ENCODE data around the gene IL3.
A peak's percentile ranks its signal among the peaks of the same experiment; 100 is the strongest.

IL3 gene

DNA sequence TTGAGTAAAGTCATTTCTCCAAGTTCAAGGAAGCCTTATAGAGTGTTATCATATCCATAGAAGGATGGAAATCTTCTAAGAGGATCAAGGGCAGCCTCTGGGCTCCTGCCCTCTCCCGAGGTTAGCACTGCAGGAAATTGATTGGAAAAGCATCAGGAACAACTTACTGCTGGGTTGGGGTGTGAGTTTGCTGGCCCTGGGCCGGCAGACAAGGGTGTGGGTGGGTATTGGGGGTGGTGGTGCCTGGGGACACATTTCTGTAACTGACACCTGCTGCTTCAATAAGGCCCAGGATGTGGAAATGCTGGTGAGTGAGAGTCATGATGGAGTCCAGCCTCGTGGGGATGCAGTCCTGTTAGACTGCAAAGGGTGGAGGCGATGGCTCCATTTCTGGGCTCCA lies 18.6 kb downstream of the IL3 start:
- no peak overlapping the region for H2BK12ac ChIP-seq (ENCODE audit: low read length)
- no CpG with 5 or more reads among the region's 4 CpGs for WGBS, 2 donors (ENCODE audit: extremely low coverage in 2 of 2, insufficient read length in 2 of 2, insufficient replicate concordance in 1 of 2)
- H3K27me3 ChIP-seq (ENCODE audit: control insufficient read depth in 3 of 3, insufficient read depth in 3 of 3, low read depth in 1 of 3, low read length in 3 of 3), result no peaks in the 10 kb centered on the region
- H3K4me3 ChIP-seq (ENCODE audit: low read length in 2 of 2), result no peak overlapping the region
- H3K4me1 ChIP-seq (ENCODE audit: control insufficient read depth in 2 of 2, insufficient read depth in 1 of 2, low read depth in 1 of 2, low read length in 2 of 2), result peaks cover 0 to 9% of the 10 kb centered on the region in 2 donors
- H3K18ac ChIP-seq (ENCODE audit: low read length), result no peak overlapping the region
- peak overlapping the region; percentile 3 for H2BK5ac ChIP-seq (ENCODE audit: low read length)
- no peak overlapping the region for H3K4me2 ChIP-seq (ENCODE audit: insufficient read depth, low read length, poor library complexity, severe bottlenecking)
- H3K36me3 ChIP-seq (replicated peaks in 1 of 2; ENCODE audit: control insufficient read depth in 2 of 2, insufficient read depth in 2 of 2, low read length in 2 of 2), result no peaks in the 10 kb centered on the region
- H3K4ac ChIP-seq (ENCODE audit: low read length), result no peak overlapping the region
- H4K8ac ChIP-seq (ENCODE audit: low read depth, low read length), result no peak overlapping the region
- no peak overlapping the region for H3K14ac ChIP-seq (ENCODE audit: low read length)
- H2BK15ac ChIP-seq (ENCODE audit: low read length), result no peak overlapping the region
- H3K9ac ChIP-seq (ENCODE audit: low read depth, low read length, poor library complexity), result no peak overlapping the region
- no peak overlapping the region for H3K23ac ChIP-seq (ENCODE audit: low read depth, low read length, poor library complexity)
- no peaks in the 10 kb centered on the region for H3K9me3 ChIP-seq (replicated peaks in 1 of 2; ENCODE audit: control insufficient read depth in 2 of 2, insufficient read depth in 1 of 2, low read depth in 1 of 2, low read length in 2 of 2)
- no peak overlapping the region for H2AFZ ChIP-seq (ENCODE audit: low read length)
- DNase-seq (ENCODE audit: low spot score), result no peak
- no peak overlapping the region for H2BK120ac ChIP-seq (ENCODE audit: low read depth, low read length)
- no peak overlapping the region for H2AK5ac ChIP-seq (ENCODE audit: low read depth, low read length)
- no peaks in the 10 kb centered on the region for H3K79me1 ChIP-seq (ENCODE audit: low read depth, low read length)
- H4K91ac ChIP-seq (ENCODE audit: low read depth, low read length, poor library complexity), result no peak overlapping the region
- H3K27ac ChIP-seq (replicated peaks; ENCODE audit: low read length), result no peak overlapping the region

DNA sequence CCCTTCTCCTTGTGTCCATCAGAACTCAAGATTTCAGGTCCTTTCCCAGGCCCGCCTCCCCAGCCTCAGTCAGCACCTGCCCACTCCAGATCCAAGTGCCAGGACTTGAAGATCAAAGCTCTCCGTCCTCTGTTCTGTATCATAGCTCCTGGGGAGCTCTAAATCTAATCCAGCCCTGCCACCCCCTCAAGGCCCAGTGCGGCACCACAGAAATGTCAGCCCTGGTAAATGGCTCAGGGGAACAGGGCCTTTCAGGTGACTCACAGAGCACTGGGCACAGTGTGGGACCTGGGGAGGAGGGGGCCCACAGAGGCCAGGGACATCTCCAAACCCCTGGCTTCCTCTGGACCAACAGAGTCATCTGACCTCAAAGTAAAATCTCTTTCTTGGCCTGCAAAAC lies 19.2 kb downstream of the IL3 start:
- no peak overlapping the region for H4K91ac ChIP-seq (ENCODE audit: low read depth, low read length, poor library complexity)
- DNase-seq (ENCODE audit: low spot score), result no peak
- H3K4me2 ChIP-seq (ENCODE audit: insufficient read depth, low read length, poor library complexity, severe bottlenecking), result no peak overlapping the region
- H3K27me3 ChIP-seq (ENCODE audit: control insufficient read depth in 3 of 3, insufficient read depth in 3 of 3, low read depth in 1 of 3, low read length in 3 of 3), result no peaks in the 10 kb centered on the region
- H4K8ac ChIP-seq (ENCODE audit: low read depth, low read length), result no peak overlapping the region
- H2BK5ac ChIP-seq (ENCODE audit: low read length), result peak overlapping the region; percentile 3
- no peak overlapping the region for H2AK5ac ChIP-seq (ENCODE audit: low read depth, low read length)
- no peak overlapping the region for H3K14ac ChIP-seq (ENCODE audit: low read length)
- H3K79me1 ChIP-seq (ENCODE audit: low read depth, low read length), result no peaks in the 10 kb centered on the region
- H3K9me3 ChIP-seq (replicated peaks in 1 of 2; ENCODE audit: control insufficient read depth in 2 of 2, insufficient read depth in 1 of 2, low read depth in 1 of 2, low read length in 2 of 2), result no peaks in the 10 kb centered on the region
- H3K4me3 ChIP-seq (ENCODE audit: low read length in 2 of 2), result peak overlapping the region in 1 of 2 donors; percentile 37
- H2BK12ac ChIP-seq (ENCODE audit: low read length), result no peak overlapping the region
- peak overlapping the region; percentile 13 for H3K18ac ChIP-seq (ENCODE audit: low read length)
- peak overlapping the region; percentile 6 for H3K9ac ChIP-seq (ENCODE audit: low read depth, low read length, poor library complexity)
- no peaks in the 10 kb centered on the region for H3K36me3 ChIP-seq (replicated peaks in 1 of 2; ENCODE audit: control insufficient read depth in 2 of 2, insufficient read depth in 2 of 2, low read length in 2 of 2)
- no CpG with 5 or more reads among the region's 3 CpGs for WGBS, 2 donors (ENCODE audit: extremely low coverage in 2 of 2, insufficient read length in 2 of 2, insufficient replicate concordance in 1 of 2)
- H2AFZ ChIP-seq (ENCODE audit: low read length), result no peak overlapping the region
- no peak overlapping the region for H3K4ac ChIP-seq (ENCODE audit: low read length)
- peak overlapping the region; percentile 18 for H3K23ac ChIP-seq (ENCODE audit: low read depth, low read length, poor library complexity)
- no peak overlapping the region for H3K27ac ChIP-seq (replicated peaks; ENCODE audit: low read length)
- no peak overlapping the region for H2BK120ac ChIP-seq (ENCODE audit: low read depth, low read length)
- H2BK15ac ChIP-seq (ENCODE audit: low read length), result no peak overlapping the region
- H3K4me1 ChIP-seq (ENCODE audit: control insufficient read depth in 2 of 2, insufficient read depth in 1 of 2, low read depth in 1 of 2, low read length in 2 of 2), result peaks cover 0 to 7% of the 10 kb centered on the region in 2 donors

DNA sequence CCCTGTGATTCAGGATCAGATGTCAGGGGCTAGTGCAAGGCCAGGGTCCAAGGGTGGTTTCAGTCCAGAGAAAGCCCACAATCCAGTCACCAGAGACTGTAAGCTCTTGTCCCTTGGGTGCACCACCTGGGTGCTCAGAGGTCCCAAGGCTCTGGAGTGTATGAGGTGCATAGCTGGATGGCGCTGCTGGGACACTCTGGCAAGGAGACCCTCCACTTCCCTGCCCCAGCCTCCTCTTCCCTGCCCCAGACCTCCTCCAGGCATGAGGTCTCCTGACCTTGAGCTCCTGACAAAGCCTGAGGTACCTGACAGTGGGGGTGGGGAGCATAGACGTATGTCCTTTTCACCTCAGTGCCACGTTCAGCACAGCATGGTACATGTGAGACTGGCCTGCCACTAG lies 20.1 kb downstream of the IL3 start:
- H4K8ac ChIP-seq (ENCODE audit: low read depth, low read length), result no peak overlapping the region
- no peak overlapping the region for H2BK5ac ChIP-seq (ENCODE audit: low read length)
- H3K9ac ChIP-seq (ENCODE audit: low read depth, low read length, poor library complexity), result no peak overlapping the region
- H3K14ac ChIP-seq (ENCODE audit: low read length), result no peak overlapping the region
- H2BK15ac ChIP-seq (ENCODE audit: low read length), result no peak overlapping the region
- no peaks in the 10 kb centered on the region for H3K27me3 ChIP-seq (ENCODE audit: control insufficient read depth in 3 of 3, insufficient read depth in 3 of 3, low read depth in 1 of 3, low read length in 3 of 3)
- no CpG with 5 or more reads among the region's 3 CpGs for WGBS, 2 donors (ENCODE audit: extremely low coverage in 2 of 2, insufficient read length in 2 of 2, insufficient replicate concordance in 1 of 2)
- no peaks in the 10 kb centered on the region for H3K4me1 ChIP-seq (ENCODE audit: control insufficient read depth in 2 of 2, insufficient read depth in 1 of 2, low read depth in 1 of 2, low read length in 2 of 2)
- H3K23ac ChIP-seq (ENCODE audit: low read depth, low read length, poor library complexity), result no peak overlapping the region
- H3K4me3 ChIP-seq (ENCODE audit: low read length in 2 of 2), result no peak overlapping the region
- H3K9me3 ChIP-seq (replicated peaks in 1 of 2; ENCODE audit: control insufficient read depth in 2 of 2, insufficient read depth in 1 of 2, low read depth in 1 of 2, low read length in 2 of 2), result no peaks in the 10 kb centered on the region
- H3K4ac ChIP-seq (ENCODE audit: low read length), result no peak overlapping the region
- H2AK5ac ChIP-seq (ENCODE audit: low read depth, low read length), result no peak overlapping the region
- H3K27ac ChIP-seq (replicated peaks; ENCODE audit: low read length), result no peak overlapping the region
- H3K18ac ChIP-seq (ENCODE audit: low read length), result no peak overlapping the region
- no peaks in the 10 kb centered on the region for H3K36me3 ChIP-seq (replicated peaks in 1 of 2; ENCODE audit: control insufficient read depth in 2 of 2, insufficient read depth in 2 of 2, low read length in 2 of 2)
- no peak for DNase-seq (ENCODE audit: low spot score)
- H3K4me2 ChIP-seq (ENCODE audit: insufficient read depth, low read length, poor library complexity, severe bottlenecking), result no peak overlapping the region
- H2AFZ ChIP-seq (ENCODE audit: low read length), result no peak overlapping the region
- no peak overlapping the region for H2BK12ac ChIP-seq (ENCODE audit: low read length)
- no peak overlapping the region for H2BK120ac ChIP-seq (ENCODE audit: low read depth, low read length)
- no peak overlapping the region for H4K91ac ChIP-seq (ENCODE audit: low read depth, low read length, poor library complexity)
- H3K79me1 ChIP-seq (ENCODE audit: low read depth, low read length), result no peaks in the 10 kb centered on the region

DNA sequence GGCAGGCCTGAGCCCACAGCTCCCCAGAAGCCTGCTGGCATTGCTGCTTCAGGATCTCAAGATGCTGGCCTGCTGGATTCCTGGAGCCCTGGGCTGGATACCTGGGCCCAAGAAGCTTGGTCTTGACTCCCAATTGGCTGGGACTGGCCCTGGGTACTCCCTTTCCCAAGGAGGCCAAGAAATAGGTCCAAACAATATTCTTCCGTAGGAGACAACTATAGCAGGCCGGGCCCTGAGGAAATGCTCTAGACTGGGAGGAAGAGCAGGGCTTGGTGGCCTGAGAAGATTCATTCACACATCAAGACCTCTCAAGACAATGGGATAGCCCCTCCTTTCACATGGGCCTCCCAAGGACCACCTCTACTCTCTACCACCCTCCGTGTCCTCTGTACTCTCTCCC lies 21.0 kb downstream of the IL3 start:
- no peak overlapping the region for H2BK15ac ChIP-seq (ENCODE audit: low read length)

More for the DNA sequence above, 21.0 kb downstream of the IL3 start:
- H3K23ac ChIP-seq (ENCODE audit: low read depth, low read length, poor library complexity), result no peak overlapping the region
- no peak overlapping the region for H2AFZ ChIP-seq (ENCODE audit: low read length)
- no peaks in the 10 kb centered on the region for H3K36me3 ChIP-seq (replicated peaks in 1 of 2; ENCODE audit: control insufficient read depth in 2 of 2, insufficient read depth in 2 of 2, low read length in 2 of 2)
- H2BK120ac ChIP-seq (ENCODE audit: low read depth, low read length), result no peak overlapping the region
- DNase-seq (ENCODE audit: low spot score), result no peak
- no peak overlapping the region for H4K8ac ChIP-seq (ENCODE audit: low read depth, low read length)
- H2AK5ac ChIP-seq (ENCODE audit: low read depth, low read length), result no peak overlapping the region
- H3K14ac ChIP-seq (ENCODE audit: low read length), result no peak overlapping the region
- H2BK12ac ChIP-seq (ENCODE audit: low read length), result no peak overlapping the region
- no peak overlapping the region for H3K18ac ChIP-seq (ENCODE audit: low read length)
- no peak overlapping the region for H3K4me2 ChIP-seq (ENCODE audit: insufficient read depth, low read length, poor library complexity, severe bottlenecking)
- no peak overlapping the region for H3K9ac ChIP-seq (ENCODE audit: low read depth, low read length, poor library complexity)
- H3K4me3 ChIP-seq (ENCODE audit: low read length in 2 of 2), result no peak overlapping the region
- no CpG with 5 or more reads among the region's 3 CpGs for WGBS, 2 donors (ENCODE audit: extremely low coverage in 2 of 2, insufficient read length in 2 of 2, insufficient replicate concordance in 1 of 2)
- no peaks in the 10 kb centered on the region for H3K79me1 ChIP-seq (ENCODE audit: low read depth, low read length)
- H3K9me3 ChIP-seq (replicated peaks in 1 of 2; ENCODE audit: control insufficient read depth in 2 of 2, insufficient read depth in 1 of 2, low read depth in 1 of 2, low read length in 2 of 2), result no peaks in the 10 kb centered on the region
- H3K27ac ChIP-seq (replicated peaks; ENCODE audit: low read length), result no peak overlapping the region
- H2BK5ac ChIP-seq (ENCODE audit: low read length), result no peak overlapping the region
- H4K91ac ChIP-seq (ENCODE audit: low read depth, low read length, poor library complexity), result no peak overlapping the region
- no peaks in the 10 kb centered on the region for H3K27me3 ChIP-seq (ENCODE audit: control insufficient read depth in 3 of 3, insufficient read depth in 3 of 3, low read depth in 1 of 3, low read length in 3 of 3)
- no peak overlapping the region for H3K4ac ChIP-seq (ENCODE audit: low read length)
- H3K4me1 ChIP-seq (ENCODE audit: control insufficient read depth in 2 of 2, insufficient read depth in 1 of 2, low read depth in 1 of 2, low read length in 2 of 2), result no peaks in the 10 kb centered on the region
